Suprapubic skin (tissue), 4 donors: ENCODE data around the gene ACTL6A. TPM values are rescaled to one million over a fixed set of nuclear protein-coding genes. Genes with fewer than 3 reads are reported as not detected.
"Not testable (repeated sequence)": the region's sequence is repeated elsewhere in the genome, so short reads cannot be mapped to it uniquely, and the experiment has no call there.

ENCODE experiments used
- DNase-seq, 2 donors: peaks; one replicate each; pipeline ENCODE4 v3.0.0-alpha.2; 2019; ENCODE audit warnings: low spot score in 2 of 2
- H3K27ac ChIP-seq: fragments of 200-600 bp; sonication (generic); one replicate; pipeline ENCODE4 v1.5.1; 2019
- H3K27me3 ChIP-seq: fragments of 200-600 bp; sonication (generic); one replicate; pipeline ENCODE4 v1.5.1; 2019
- H3K36me3 ChIP-seq: fragments of 200-600 bp; sonication (generic); one replicate; pipeline ENCODE4 v1.5.1; 2019
- H3K4me1 ChIP-seq: fragments of 200-600 bp; sonication (generic); one replicate; pipeline ENCODE4 v1.5.1; 2019
- H3K4me3 ChIP-seq: fragments of 200-600 bp; sonication (generic); one replicate; pipeline ENCODE4 v1.5.1; 2019; ENCODE audit warnings: mild to moderate bottlenecking
- H3K9me3 ChIP-seq: fragments of 200-600 bp; sonication (generic); one replicate; pipeline ENCODE4 v1.5.1; 2019
- EP300 ChIP-seq: sonication (generic); formaldehyde crosslinking; IDR thresholded peaks from one replicate; pipeline ENCODE4 v1.6.1; 2017; ENCODE audit warnings: antibody characterized with exemption
- POLR2A ChIP-seq, 2 donors: fragments of 450-650 bp; IDR thresholded peaks; one replicate each; pipeline ENCODE4 v1.6.1; 2017; ENCODE audit warnings: antibody characterized with exemption in 2 of 2, mild to moderate bottlenecking in 2 of 2, moderate library complexity in 2 of 2
- POLR2AphosphoS5 ChIP-seq, 3 donors: sonication (generic); formaldehyde crosslinking; IDR thresholded peaks; one replicate each; pipeline ENCODE4 v1.6.1; 2017; ENCODE audit warnings: antibody characterized with exemption in 3 of 3
- WGBS: methylation state at CpG from one replicate; pipeline ENCODE4 v1.1.5; 2018; 5-methylcytosine and 5-hydroxymethylcytosine counted together
- total RNA-seq, 4 donors: library from RNA; depleted of rRNA; stranded (reverse); fragments of >200 nt; gene quantifications; one replicate each; pipeline ENCODE4 v1.1.0, GENCODE V29; 2016
- TF ChIP-seq, protein P1 (sequence below), 2 donors: fragments of 200-600 bp in 1 of 2; fragments of 450-650 bp in 1 of 2; sonication (generic) in 1 of 2; IDR thresholded peaks; one replicate each; pipeline ENCODE4 v1.5.1; 2016 to 2019; ENCODE audit warnings: antibody characterized with exemption in 2 of 2, mild to moderate bottlenecking in 1 of 2, moderate library complexity in 1 of 2

The ACTL6A gene
- 10 to 100 TPM; 46.3 to 74.8 (median 69.5) TPM for total RNA-seq

- under 1% methylated on average over 44 of the region's 55 CpGs for WGBS
- Histone ChIP-seq H3K27ac (peak within 1 kb of the TSS; percentile 81), H3K9me3 (no peaks in the 10 kb centered on the region), H3K27me3 (no peaks in the 10 kb centered on the region), H3K36me3 (no peaks in the 10 kb centered on the region), H3K4me3 (peak within 1 kb of the TSS; percentile 68), H3K4me1 (peaks cover 15% of the 10 kb centered on the region)
- peak; percentile 100 for DNase-seq
- peak in 1 of 2 donors; percentile 31 for TF ChIP-seq POLR2A (IDR thresholded peaks at IDR 0.05)
- TF ChIP-seq, protein P1, sequence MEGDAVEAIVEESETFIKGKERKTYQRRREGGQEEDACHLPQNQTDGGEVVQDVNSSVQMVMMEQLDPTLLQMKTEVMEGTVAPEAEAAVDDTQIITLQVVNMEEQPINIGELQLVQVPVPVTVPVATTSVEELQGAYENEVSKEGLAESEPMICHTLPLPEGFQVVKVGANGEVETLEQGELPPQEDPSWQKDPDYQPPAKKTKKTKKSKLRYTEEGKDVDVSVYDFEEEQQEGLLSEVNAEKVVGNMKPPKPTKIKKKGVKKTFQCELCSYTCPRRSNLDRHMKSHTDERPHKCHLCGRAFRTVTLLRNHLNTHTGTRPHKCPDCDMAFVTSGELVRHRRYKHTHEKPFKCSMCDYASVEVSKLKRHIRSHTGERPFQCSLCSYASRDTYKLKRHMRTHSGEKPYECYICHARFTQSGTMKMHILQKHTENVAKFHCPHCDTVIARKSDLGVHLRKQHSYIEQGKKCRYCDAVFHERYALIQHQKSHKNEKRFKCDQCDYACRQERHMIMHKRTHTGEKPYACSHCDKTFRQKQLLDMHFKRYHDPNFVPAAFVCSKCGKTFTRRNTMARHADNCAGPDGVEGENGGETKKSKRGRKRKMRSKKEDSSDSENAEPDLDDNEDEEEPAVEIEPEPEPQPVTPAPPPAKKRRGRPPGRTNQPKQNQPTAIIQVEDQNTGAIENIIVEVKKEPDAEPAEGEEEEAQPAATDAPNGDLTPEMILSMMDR (IDR thresholded peaks at IDR 0.05): no peak
- TF ChIP-seq EP300: no peak
- peak in 1 of 3 donors; percentile 75 for TF ChIP-seq POLR2AphosphoS5 (IDR thresholded peaks at IDR 0.05)
Measured at GRCh38 chr3:179562591-179563270, at the start of gene ACTL6A. ACTL6A (plus strand) TSS chr3:179562926; CDS start chr3:179563093, 167 bp downstream.

DNA sequence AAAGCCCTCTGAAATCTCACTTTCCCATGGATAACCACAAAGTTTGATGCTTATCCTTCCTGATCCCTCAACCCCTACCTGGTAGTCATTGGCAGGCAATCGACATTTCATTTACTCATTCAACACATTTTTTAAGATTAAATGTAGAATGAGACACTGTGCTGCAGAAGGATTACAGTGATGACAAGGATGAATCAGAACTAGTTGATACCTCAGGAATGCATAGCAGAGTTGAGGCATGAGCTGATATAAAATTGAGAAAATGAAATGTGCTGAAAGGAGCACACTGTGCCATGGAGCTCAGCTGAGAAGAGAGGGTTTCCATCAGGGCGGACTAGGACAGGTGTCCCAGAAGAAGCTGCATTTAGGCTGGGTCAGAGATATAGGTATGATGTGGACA is 48.9 kb upstream of the ACTL6A start:
- H3K36me3 ChIP-seq: no peaks in the 10 kb centered on the region
- H3K27ac ChIP-seq: no peak overlapping the region
- H3K4me1 ChIP-seq: no peaks in the 10 kb centered on the region
- DNase-seq: no peak
- H3K27me3 ChIP-seq: no peaks in the 10 kb centered on the region
- H3K4me3 ChIP-seq: no peak overlapping the region
- WGBS: 90% methylated on average over 2 of the region's 2 CpGs
- no peaks in the 10 kb centered on the region for H3K9me3 ChIP-seq
- TF ChIP-seq POLR2A (IDR thresholded peaks at IDR 0.05): no peak
- TF ChIP-seq, protein P1 (IDR thresholded peaks at IDR 0.05): no peak

GRCh38 chr3:179516461-179517251 is 46.1 kb upstream of the ACTL6A start:
- DNase-seq, H3K9me3 ChIP-seq, H3K4me3 ChIP-seq, H3K27me3 ChIP-seq, H3K4me1 ChIP-seq, H3K36me3 ChIP-seq, H3K27ac ChIP-seq: not testable (repeated sequence)
- WGBS: 91% methylated on average over 9 of the region's 9 CpGs

DNA sequence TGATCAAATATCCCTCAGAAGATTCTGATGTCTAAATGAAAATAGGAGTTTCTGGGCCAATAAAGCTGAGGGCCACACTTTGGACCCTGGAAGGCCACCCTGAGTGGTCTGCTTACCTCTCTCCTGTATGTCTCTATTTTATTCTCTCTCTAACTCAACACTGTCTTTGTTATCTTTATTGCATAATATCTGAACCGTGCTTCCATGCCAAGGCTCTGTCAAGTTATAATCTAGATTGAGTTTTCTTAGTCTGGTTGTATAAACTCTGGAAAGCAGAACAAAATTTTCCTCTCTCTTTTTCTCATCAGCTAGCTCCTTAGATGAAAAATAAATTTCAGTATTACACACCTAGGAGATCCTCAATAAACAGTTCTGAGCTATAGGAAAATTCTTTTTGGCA is 36.2 kb upstream of the ACTL6A start:
- Histone ChIP-seq H3K4me1 (peaks cover 15% of the 10 kb centered on the region), H3K27ac (peak overlapping the region; percentile 18), H3K36me3 (no peaks in the 10 kb centered on the region), H3K9me3 (no peaks in the 10 kb centered on the region), H3K4me3 (no peak overlapping the region), H3K27me3 (no peaks in the 10 kb centered on the region)
- WGBS: 0% methylated on average over 1 of the region's 1 CpG
- no peak for DNase-seq
- TF ChIP-seq POLR2A (IDR thresholded peaks at IDR 0.05) (no peak), EP300 (no peak), POLR2AphosphoS5 (IDR thresholded peaks at IDR 0.05) (no peak)
- TF ChIP-seq, protein P1 (IDR thresholded peaks at IDR 0.05): no peak

DNA sequence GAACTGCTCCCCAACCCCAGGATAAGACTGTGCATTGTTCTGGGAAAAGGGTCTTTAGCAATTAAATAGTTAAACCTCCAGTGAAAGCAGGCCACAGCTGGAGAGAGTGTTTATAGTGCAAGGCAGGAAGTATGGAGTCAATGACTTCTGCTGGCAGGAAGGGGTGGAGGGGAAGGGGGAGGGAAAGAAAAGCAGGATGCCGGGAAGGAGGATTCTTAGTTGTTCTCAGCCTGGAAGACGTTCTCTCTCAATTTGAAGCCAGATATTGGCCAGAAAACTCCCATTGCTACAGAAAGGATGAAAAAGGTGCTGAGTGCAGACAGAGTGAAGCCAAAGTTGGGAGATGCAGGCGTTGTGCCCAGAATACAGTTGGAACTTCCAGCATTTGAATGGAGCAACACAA is 35.7 kb upstream of the ACTL6A start:
- no peak overlapping the region for H3K4me3 ChIP-seq
- peak overlapping the region; percentile 18 for H3K27ac ChIP-seq
- no peaks in the 10 kb centered on the region for H3K36me3 ChIP-seq
- no peak for TF ChIP-seq POLR2A (IDR thresholded peaks at IDR 0.05)
- TF ChIP-seq POLR2AphosphoS5 (IDR thresholded peaks at IDR 0.05): no peak
- TF ChIP-seq, protein P1 (IDR thresholded peaks at IDR 0.05): no peak
- no peak for TF ChIP-seq EP300
- no peaks in the 10 kb centered on the region for H3K9me3 ChIP-seq
- 3% methylated on average over 3 of the region's 3 CpGs for WGBS
- H3K27me3 ChIP-seq: no peaks in the 10 kb centered on the region
- DNase-seq: no peak
- peaks cover 15% of the 10 kb centered on the region for H3K4me1 ChIP-seq
